Loucy (cell line): ENCODE measurements around the gene EXOC7.

Experiments used
- EZH2phosphoT487 ChIP-seq: fragments of 200-600 bp; IDR thresholded peaks from 2 replicates; pipeline ENCODE4 v1.6.1; 2018; ENCODE audit warnings: antibody characterized with exemption, mild to moderate bottlenecking, moderate library complexity, borderline replicate concordance
- TF ChIP-seq, protein P1 (sequence below): fragments of 200-600 bp; sonication (generic); conservative IDR thresholded peaks from 2 replicates; pipeline ENCODE4 v1.5.1; 2014; ENCODE audit warnings: mild to moderate bottlenecking, antibody characterized with exemption, low read length

DNA sequence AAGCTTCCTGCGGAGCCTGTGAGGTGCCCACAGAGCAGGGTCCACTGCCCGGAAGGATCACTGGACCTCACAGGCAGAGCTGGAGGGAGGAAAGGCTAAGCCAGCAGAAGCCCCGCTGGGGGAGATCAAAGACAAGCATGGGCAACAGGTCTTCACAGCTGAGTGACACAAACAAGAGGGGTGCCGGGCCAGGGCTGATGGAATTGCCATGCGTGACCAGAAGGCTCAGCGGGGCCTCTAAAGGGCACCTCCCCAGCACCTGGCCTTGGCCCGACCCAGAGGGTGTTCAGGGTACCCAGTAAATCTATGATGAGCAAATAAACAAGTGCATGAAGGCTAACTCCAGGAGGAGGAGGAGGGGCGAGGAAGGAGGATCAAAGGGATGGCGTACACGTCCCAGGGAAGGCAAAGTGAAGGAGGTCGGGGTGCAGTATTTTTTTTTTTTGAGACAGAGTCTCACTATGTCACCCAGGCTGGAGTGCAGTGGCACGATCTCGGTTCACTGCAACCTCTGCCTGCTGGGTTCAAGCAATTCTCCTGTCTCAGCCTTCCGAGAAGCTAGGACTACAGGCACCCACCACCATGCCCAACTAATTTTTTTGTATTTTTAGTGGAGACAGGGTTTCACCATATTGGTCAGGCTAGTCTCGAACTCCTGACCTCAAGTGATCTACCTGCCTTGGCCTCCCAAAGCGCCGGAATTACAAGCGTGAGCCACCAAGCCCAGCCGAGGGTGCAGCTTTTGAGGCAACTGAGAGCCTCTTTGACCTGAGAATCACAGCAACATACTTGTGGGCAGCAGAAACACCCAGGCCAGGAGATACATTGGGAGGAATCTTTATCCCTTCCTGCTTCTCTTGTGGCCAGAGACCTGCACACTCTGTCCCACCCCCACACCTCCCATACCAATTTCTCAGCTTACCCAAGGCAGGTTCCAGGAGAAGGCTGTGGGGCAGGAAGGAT is 16.1 kb upstream of the EXOC7 start:
- TF ChIP-seq, protein P1, sequence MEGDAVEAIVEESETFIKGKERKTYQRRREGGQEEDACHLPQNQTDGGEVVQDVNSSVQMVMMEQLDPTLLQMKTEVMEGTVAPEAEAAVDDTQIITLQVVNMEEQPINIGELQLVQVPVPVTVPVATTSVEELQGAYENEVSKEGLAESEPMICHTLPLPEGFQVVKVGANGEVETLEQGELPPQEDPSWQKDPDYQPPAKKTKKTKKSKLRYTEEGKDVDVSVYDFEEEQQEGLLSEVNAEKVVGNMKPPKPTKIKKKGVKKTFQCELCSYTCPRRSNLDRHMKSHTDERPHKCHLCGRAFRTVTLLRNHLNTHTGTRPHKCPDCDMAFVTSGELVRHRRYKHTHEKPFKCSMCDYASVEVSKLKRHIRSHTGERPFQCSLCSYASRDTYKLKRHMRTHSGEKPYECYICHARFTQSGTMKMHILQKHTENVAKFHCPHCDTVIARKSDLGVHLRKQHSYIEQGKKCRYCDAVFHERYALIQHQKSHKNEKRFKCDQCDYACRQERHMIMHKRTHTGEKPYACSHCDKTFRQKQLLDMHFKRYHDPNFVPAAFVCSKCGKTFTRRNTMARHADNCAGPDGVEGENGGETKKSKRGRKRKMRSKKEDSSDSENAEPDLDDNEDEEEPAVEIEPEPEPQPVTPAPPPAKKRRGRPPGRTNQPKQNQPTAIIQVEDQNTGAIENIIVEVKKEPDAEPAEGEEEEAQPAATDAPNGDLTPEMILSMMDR, result no peak
- TF ChIP-seq EZH2phosphoT487, result no peak
